H9 (cell line): ENCODE data around the gene IL5. TPM values are rescaled to one million over a fixed set of nuclear protein-coding genes. Genes with fewer than 3 reads are reported as not detected.

ENCODE experiments used
- DNase-seq: peaks from one replicate; pipeline ENCODE4 v3.0.0-alpha.2; 2017
- H2AFZ ChIP-seq: one replicate; pipeline ENCODE4 v1.6.1; 2013; ENCODE audit warnings: mild to moderate bottlenecking, low read length, control low read depth, moderate library complexity
- H2AK5ac ChIP-seq: 2 replicates; pipeline ENCODE4 v1.6.1; 2013; ENCODE audit warnings: low read length, control low read depth, mixed read lengths; ENCODE audit not compliant: insufficient read length
- H2BK120ac ChIP-seq: one replicate; pipeline ENCODE4 v1.6.1; 2013; ENCODE audit warnings: low read depth, mild to moderate bottlenecking, low read length, control low read depth, inconsistent platforms; ENCODE audit not compliant: poor library complexity, severe bottlenecking
- H2BK12ac ChIP-seq: 2 replicates; pipeline ENCODE4 v1.6.1; 2013; ENCODE audit warnings: low read length, control low read depth, mixed read lengths, low read depth; ENCODE audit not compliant: insufficient read length
- H2BK15ac ChIP-seq: 2 replicates; pipeline ENCODE4 v1.6.1; 2013; ENCODE audit warnings: low read depth, low read length, control low read depth
- H2BK20ac ChIP-seq: one replicate; pipeline ENCODE4 v1.6.1; 2013; ENCODE audit warnings: low read depth, mild to moderate bottlenecking, low read length, control low read depth, inconsistent platforms; ENCODE audit not compliant: poor library complexity, severe bottlenecking
- H2BK5ac ChIP-seq: 2 replicates; pipeline ENCODE4 v1.6.1; 2013; ENCODE audit warnings: low read length, control low read depth, mixed read lengths; ENCODE audit not compliant: insufficient read length
- H3K14ac ChIP-seq: 2 replicates; pipeline ENCODE4 v1.6.1; 2013; ENCODE audit warnings: low read length, control low read depth; ENCODE audit not compliant: insufficient read depth
- H3K18ac ChIP-seq: 2 replicates; pipeline ENCODE4 v1.6.1; 2013; ENCODE audit warnings: low read depth, mild to moderate bottlenecking, mixed read lengths, low read length, control low read depth; ENCODE audit not compliant: insufficient read length
- H3K23ac ChIP-seq: 2 replicates; pipeline ENCODE4 v1.6.1; 2013; ENCODE audit warnings: low read length, control low read depth, mixed read lengths, low read depth; ENCODE audit not compliant: insufficient read length
- H3K23me2 ChIP-seq: 2 replicates; pipeline ENCODE4 v1.6.1; 2013; ENCODE audit warnings: low read depth, mild to moderate bottlenecking, mixed read lengths, low read length, control low read depth; ENCODE audit not compliant: insufficient read length, poor library complexity, severe bottlenecking
- H3K27ac ChIP-seq: 2 replicates; pipeline ENCODE4 v1.5.1; 2013; ENCODE audit warnings: low read length, control low read depth, mixed read lengths, low read depth; ENCODE audit not compliant: insufficient read length
- H3K27me3 ChIP-seq: 2 replicates; pipeline ENCODE4 v1.6.1; 2013; ENCODE audit warnings: low read length, control low read depth, inconsistent platforms; ENCODE audit not compliant: insufficient read depth
- H3K4ac ChIP-seq: 2 replicates; pipeline ENCODE4 v1.6.1; 2013; ENCODE audit warnings: low read depth, mild to moderate bottlenecking, control low read depth, inconsistent platforms, low read length, moderate library complexity
- H3K4me1 ChIP-seq: 2 replicates; pipeline ENCODE4 v1.6.1; 2013; ENCODE audit warnings: low read length, control low read depth, inconsistent platforms; ENCODE audit not compliant: insufficient read depth
- H3K4me2 ChIP-seq: 2 replicates; pipeline ENCODE4 v1.6.1; 2013; ENCODE audit warnings: low read length, control low read depth, mixed read lengths; ENCODE audit not compliant: insufficient read length, insufficient read depth
- H3K56ac ChIP-seq: 2 replicates; pipeline ENCODE4 v1.6.1; 2013; ENCODE audit warnings: low read depth, mild to moderate bottlenecking, mixed read lengths, low read length, control low read depth; ENCODE audit not compliant: insufficient read length
- H3K79me1 ChIP-seq: 2 replicates; pipeline ENCODE4 v1.6.1; 2013; ENCODE audit warnings: low read depth, mild to moderate bottlenecking, moderate library complexity, low read length, control low read depth, inconsistent platforms; ENCODE audit not compliant: insufficient read depth, poor library complexity, severe bottlenecking
- H3K79me2 ChIP-seq: 2 replicates; pipeline ENCODE4 v1.6.1; 2013; ENCODE audit warnings: low read length, control low read depth, inconsistent platforms; ENCODE audit not compliant: insufficient read depth
- H3K9ac ChIP-seq: 2 replicates; pipeline ENCODE4 v1.6.1; 2013; ENCODE audit warnings: low read length, control low read depth, mixed read lengths; ENCODE audit not compliant: insufficient read length; ENCODE audit errors: extremely low read depth
- H3K9me3 ChIP-seq: one replicate; pipeline ENCODE4 v1.6.1; 2013; ENCODE audit warnings: low read depth, low read length, inconsistent platforms; ENCODE audit not compliant: control insufficient read depth
- H3T11ph ChIP-seq: one replicate; pipeline ENCODE4 v1.6.1; 2013; ENCODE audit warnings: mild to moderate bottlenecking, low read length, control low read depth, inconsistent platforms
- H4K20me1 ChIP-seq: one replicate; pipeline ENCODE4 v1.6.1; 2013; ENCODE audit not compliant: control insufficient read depth, insufficient read length, insufficient read depth
- H4K5ac ChIP-seq: 2 replicates; pipeline ENCODE4 v1.6.1; 2013; ENCODE audit warnings: low read depth, mild to moderate bottlenecking, mixed read lengths, low read length, control low read depth; ENCODE audit not compliant: insufficient read length
- H4K8ac ChIP-seq: replicated peaks from 2 replicates; pipeline ENCODE4 v1.6.1; 2013; ENCODE audit warnings: low read length, control low read depth, mixed read lengths, low read depth; ENCODE audit not compliant: insufficient read length
- H4K91ac ChIP-seq: 2 replicates; pipeline ENCODE4 v1.6.1; 2013; ENCODE audit warnings: low read depth, mild to moderate bottlenecking, moderate library complexity, mixed read lengths, low read length, control low read depth; ENCODE audit not compliant: insufficient read length
- H3K27ac Mint-ChIP-seq, 3 experiments: 2 replicates in 2 of 3; 3 replicates in 1 of 3; pipeline ENCODE4 v1.8.0; 2020 to 2021; ENCODE audit warnings: mixed read lengths in 3 of 3, mild to moderate bottlenecking in 1 of 3, moderate library complexity in 1 of 3
- H3K27me3 Mint-ChIP-seq: 2 replicates; pipeline ENCODE4 v1.8.0; 2021; ENCODE audit warnings: low read depth, mild to moderate bottlenecking, moderate library complexity, mixed read lengths
- H3K36me3 Mint-ChIP-seq, 3 experiments: 2 replicates in 2 of 3; 3 replicates in 1 of 3; pipeline ENCODE4 v1.8.0; 2020 to 2021; ENCODE audit warnings: low read depth in 3 of 3, mixed read lengths in 3 of 3; ENCODE audit not compliant: insufficient read depth in 1 of 3
- H3K4me1 Mint-ChIP-seq, 2 experiments: 2 replicates each; pipeline ENCODE4 v1.8.0; 2020; ENCODE audit warnings: mixed read lengths in 2 of 2
- H3K4me3 Mint-ChIP-seq, 2 experiments: 2 replicates in 1 of 2; 3 replicates in 1 of 2; pipeline ENCODE4 v1.8.0; 2020 to 2021; ENCODE audit warnings: mild to moderate bottlenecking in 2 of 2, mixed read lengths in 2 of 2, moderate library complexity in 1 of 2
- H3K9me3 Mint-ChIP-seq, 2 experiments: 2 replicates in 1 of 2; 3 replicates in 1 of 2; pipeline ENCODE4 v1.8.0; 2020; ENCODE audit warnings: mild to moderate bottlenecking in 2 of 2, mixed read lengths in 2 of 2, moderate library complexity in 1 of 2
- CTCF ChIP-seq: fragments of 200-600 bp; sonication (generic); conservative IDR thresholded peaks from 3 replicates; pipeline ENCODE4 v1.8.0; 2021; ENCODE audit warnings: antibody characterized with exemption, mild to moderate bottlenecking
- WGBS: extraction: QIAGEN DNeasy Blood & Tissue Kit; methylation state at CpG from one replicate; pipeline ENCODE4 v1.1.7; 2013; ENCODE audit warnings: missing lambda C conversion rate, low lambda C conversion rate, mixed read lengths; ENCODE audit not compliant: insufficient read length; ENCODE audit errors: extremely low coverage; 5-methylcytosine and 5-hydroxymethylcytosine counted together
- total RNA-seq: library from RNA; stranded (reverse); gene quantifications from 2 replicates; pipeline ENCODE4 v1.2.1, GENCODE V29; 2021

Gene IL5
- total RNA-seq, 1 experiment from 2014 or later, result not detected

GRCh38 chr5:132546108-132546507 is 2.8 kb upstream of the IL5 start:
- Histone ChIP-seq H3K4me2 (no peak overlapping the region), H3K18ac (no peak overlapping the region), H2BK5ac (no peak overlapping the region), H3K23ac (no peak overlapping the region), H4K8ac (no peak overlapping the region), H2AK5ac (no peak overlapping the region), H2BK20ac (no peak overlapping the region), H2AFZ (no peak overlapping the region), H2BK15ac (no peak overlapping the region), H3T11ph (no peak overlapping the region), H4K20me1 (no peaks in the 10 kb centered on the region), H3K27me3 (no peaks in the 10 kb centered on the region), H3K79me1 (no peaks in the 10 kb centered on the region), H2BK120ac (no peak overlapping the region), H3K9ac (no peak overlapping the region), H3K4ac (no peak overlapping the region), H4K91ac (no peak overlapping the region), H3K23me2 (no peaks in the 10 kb centered on the region), H3K27ac (no peak overlapping the region), H4K5ac (no peak overlapping the region), H3K14ac (no peak overlapping the region), H3K56ac (no peak overlapping the region), H3K4me1 (no peaks in the 10 kb centered on the region), H2BK12ac (no peak overlapping the region), H3K79me2 (no peaks in the 10 kb centered on the region), H3K9me3 (no peaks in the 10 kb centered on the region)
- WGBS, result no CpG with 5 or more reads among the region's 2 CpGs
- Mint-ChIP-seq H3K4me3 (no peak overlapping the region), H3K27ac (no peak overlapping the region), H3K9me3 (no peaks in the 10 kb centered on the region), H3K4me1 (no peaks in the 10 kb centered on the region), H3K27me3 (peaks cover 6% of the 10 kb centered on the region), H3K36me3 (no peaks in the 10 kb centered on the region; a peak in 1 of 7 replicates)
- DNase-seq, result no peak
- no peak for TF ChIP-seq CTCF
